AG10803 (cell line): Measurements from ENCODE around the gene IGHMBP2.

Source experiments
- DNase-seq: peaks from one replicate; pipeline ENCODE4 v3.0.0; 2010; ENCODE audit warnings: low read depth
- H3K4me3 ChIP-seq: 2 replicates; pipeline ENCODE4 v1.5.1; 2011; ENCODE audit warnings: mild to moderate bottlenecking, low read length, control low read depth
- CTCF ChIP-seq: conservative IDR thresholded peaks from 2 replicates; pipeline ENCODE4 v1.5.1; 2011; ENCODE audit warnings: mild to moderate bottlenecking, low read length, control low read depth, inconsistent platforms

The IGHMBP2 gene

GRCh38 chr11:68963779-68964178 lies 60.1 kb downstream of the IGHMBP2 start:
- no peak for TF ChIP-seq CTCF
- no peak overlapping the region for H3K4me3 ChIP-seq
- no peak for DNase-seq

GRCh38 chr11:68965901-68966853 lies 62.5 kb downstream of the IGHMBP2 start:
- no peak for DNase-seq
- no peak overlapping the region for H3K4me3 ChIP-seq
- TF ChIP-seq CTCF: no peak

GRCh38 chr11:68966894-68967780 lies 63.4 kb downstream of the IGHMBP2 start:
- no peak for TF ChIP-seq CTCF
- DNase-seq: no peak
- no peak overlapping the region for H3K4me3 ChIP-seq

GRCh38 chr11:68968306-68969250 lies 64.9 kb downstream of the IGHMBP2 start:
- TF ChIP-seq CTCF: peak; percentile 35
- peak; percentile 73 for DNase-seq

GRCh38 chr11:68969386-68969785 lies 65.7 kb downstream of the IGHMBP2 start:
- no peak overlapping the region for H3K4me3 ChIP-seq
- DNase-seq: no peak
- TF ChIP-seq CTCF: no peak

More at GRCh38 chr11:68968306-68969250, 64.9 kb downstream of the IGHMBP2 start:
- no peak overlapping the region for H3K4me3 ChIP-seq

GRCh38 chr11:68970921-68971636 lies 67.4 kb downstream of the IGHMBP2 start:
- DNase-seq: no peak
- no peak for TF ChIP-seq CTCF
- no peak overlapping the region for H3K4me3 ChIP-seq
